Stimulated activated CD4-positive, alpha-beta T cell treated with anti-CD3 and anti-CD28 coated beads, Interleukin-4, amount 100 ng/mL, for 1 hour (primary cell): ENCODE measurements around the gene WDR5.

Source experiments
- DNase-seq: peaks from one replicate; pipeline ENCODE4 v3.0.0-alpha.2; 2020

Gene WDR5

GRCh38 chr9:134132208-134132870 lies 3.5 kb upstream of the WDR5 start:
- no peak for DNase-seq

DNA sequence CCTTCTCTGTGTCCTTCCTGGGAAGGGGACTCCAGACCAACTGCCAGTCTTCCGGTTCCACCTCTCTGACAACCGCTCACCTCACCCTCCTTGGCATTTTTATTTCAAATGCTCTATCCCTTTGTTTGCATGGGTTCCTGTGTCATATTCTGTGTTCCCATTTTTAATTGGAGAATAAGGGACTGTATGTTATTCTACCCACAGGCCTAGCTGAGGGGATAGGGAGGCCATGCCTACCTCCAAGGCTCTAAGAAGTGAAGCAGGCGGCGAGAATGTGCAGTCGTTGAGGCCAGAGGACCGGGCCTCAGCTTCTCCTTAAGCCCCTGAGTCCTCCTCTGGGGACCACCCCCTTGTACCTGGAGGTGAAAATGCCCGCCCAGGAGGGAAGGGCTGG lies 936 bp upstream of the WDR5 start:
- no peak for DNase-seq

DNA sequence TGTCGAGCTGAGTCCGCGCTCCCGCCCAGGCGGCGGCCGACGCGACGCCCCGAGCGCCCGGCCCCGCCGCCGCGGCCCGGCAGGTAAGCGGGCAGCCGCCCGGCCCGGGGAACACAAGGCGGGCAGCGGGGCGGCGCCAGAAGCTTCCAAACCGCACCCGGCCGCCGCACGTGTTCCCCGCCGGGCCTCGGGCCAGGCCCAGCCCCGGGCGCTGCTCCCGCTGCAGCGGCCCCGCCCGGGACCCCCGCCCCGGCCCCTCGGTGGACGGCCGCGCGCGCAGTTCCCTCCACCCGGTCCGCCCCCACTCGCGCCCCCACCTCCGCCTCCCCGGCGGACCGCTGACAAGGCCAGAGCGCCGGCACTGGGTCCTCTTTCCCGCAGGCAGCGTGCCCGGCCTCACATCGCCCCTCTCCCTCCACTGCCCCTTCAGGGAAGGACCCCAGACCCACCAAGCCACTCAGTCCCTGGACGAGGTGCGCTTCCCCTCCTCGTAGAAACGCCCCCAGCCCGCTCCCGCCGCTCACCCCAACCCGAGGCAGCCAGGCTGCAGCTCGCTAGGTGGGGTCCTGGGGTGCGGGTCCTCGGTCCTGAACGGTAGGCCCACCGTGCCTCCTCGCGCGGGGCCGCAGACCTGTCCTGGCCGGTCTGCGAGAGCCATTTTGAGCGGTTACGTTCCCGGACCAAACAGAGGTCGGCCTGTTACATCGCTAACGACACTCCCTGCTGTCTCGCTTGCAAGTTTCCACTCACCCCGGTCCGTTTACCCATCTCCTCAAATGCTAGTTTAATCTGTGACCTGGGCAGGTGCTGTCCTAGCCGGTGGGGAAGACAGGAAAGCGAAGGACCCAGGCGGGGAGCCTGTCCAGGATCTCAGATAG lies 475 bp downstream of the WDR5 start:
- DNase-seq, result peak; percentile 16

GRCh38 chr9:134136996-134137299 lies 1.1 kb downstream of the WDR5 start:
- no peak for DNase-seq

DNA sequence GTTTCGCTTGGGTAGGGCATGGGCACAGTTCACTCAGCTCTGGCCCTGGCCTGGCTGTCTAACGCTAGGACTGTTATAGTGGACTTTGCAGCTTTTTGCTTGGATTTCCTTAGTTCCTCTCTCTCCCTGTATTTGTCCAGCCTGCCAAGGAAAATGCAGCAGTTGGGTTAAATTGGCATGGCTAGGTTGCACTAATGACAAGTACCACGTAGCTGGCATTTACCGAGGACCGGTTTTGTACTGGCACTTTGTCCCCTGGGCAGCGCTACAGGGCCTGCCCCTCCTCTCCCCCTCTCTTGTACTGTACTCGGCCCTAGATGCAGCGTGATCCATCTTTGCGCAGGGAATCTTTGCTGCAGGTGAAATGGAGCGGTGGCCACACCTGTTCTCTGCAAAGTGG lies 2.4 kb downstream of the WDR5 start:
- no peak for DNase-seq

DNA sequence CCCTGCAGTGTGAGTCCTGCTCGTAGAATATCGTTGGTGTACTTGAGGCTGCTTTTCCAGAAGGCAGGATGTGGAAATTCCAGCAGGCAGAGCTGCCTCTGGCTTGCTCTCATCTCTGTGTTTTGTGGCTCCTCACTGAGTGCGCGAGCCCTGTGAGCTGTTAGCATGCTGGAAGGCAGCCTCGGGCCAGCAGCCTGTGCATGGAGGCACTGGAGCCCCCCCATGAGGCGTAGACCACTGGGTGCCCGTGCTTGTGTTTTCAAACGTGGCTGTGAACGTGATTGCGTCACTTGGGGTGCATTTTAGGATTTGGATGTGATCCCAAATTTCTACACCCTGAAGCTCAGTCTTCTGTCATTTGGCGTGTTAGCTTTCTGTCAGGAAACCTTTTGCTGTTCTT lies 3.2 kb downstream of the WDR5 start:
- DNase-seq, result no peak

GRCh38 chr9:134141906-134142305 lies 6.0 kb downstream of the WDR5 start:
- DNase-seq, result no peak

DNA sequence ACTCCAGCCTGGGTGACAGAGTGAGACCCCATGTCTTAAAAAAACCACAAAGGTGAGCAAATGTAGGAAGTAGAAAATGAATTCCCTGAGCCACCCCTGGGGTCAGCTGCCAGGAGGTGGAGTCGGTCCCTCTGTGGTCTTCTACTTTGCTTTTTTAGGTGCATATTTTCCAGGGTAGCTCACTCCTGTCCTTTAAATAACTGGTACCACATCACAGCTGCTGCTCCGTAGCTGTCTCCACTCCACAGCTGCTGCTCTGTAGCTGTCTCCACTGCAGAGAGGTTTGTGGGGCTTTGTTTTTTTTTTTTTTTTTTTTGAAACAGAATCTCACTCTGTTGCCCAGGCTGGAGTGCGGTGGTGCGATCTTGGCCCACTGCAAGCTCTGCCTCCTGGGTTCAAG lies 8.9 kb downstream of the WDR5 start:
- DNase-seq, result no peak

DNA sequence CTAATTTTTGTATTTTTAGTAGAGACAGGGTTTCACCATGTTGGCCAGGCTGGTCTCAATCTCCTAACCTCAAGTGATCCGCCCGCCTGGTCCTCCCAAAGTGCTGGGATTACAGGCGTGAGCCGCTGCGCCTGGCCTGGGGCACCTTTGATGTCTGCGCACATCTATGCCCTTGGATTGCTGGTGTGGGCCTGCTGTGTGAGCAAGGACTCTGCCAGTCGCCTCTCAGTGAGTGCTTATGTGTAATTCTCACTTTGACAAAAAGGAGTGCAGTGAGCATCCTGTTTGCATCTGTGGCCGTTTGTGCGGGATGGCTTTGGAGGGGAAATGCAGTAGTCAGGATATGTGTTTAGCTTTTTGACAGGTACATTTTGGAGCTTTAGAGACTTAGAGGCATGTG lies 9.4 kb downstream of the WDR5 start:
- DNase-seq, result no peak

DNA sequence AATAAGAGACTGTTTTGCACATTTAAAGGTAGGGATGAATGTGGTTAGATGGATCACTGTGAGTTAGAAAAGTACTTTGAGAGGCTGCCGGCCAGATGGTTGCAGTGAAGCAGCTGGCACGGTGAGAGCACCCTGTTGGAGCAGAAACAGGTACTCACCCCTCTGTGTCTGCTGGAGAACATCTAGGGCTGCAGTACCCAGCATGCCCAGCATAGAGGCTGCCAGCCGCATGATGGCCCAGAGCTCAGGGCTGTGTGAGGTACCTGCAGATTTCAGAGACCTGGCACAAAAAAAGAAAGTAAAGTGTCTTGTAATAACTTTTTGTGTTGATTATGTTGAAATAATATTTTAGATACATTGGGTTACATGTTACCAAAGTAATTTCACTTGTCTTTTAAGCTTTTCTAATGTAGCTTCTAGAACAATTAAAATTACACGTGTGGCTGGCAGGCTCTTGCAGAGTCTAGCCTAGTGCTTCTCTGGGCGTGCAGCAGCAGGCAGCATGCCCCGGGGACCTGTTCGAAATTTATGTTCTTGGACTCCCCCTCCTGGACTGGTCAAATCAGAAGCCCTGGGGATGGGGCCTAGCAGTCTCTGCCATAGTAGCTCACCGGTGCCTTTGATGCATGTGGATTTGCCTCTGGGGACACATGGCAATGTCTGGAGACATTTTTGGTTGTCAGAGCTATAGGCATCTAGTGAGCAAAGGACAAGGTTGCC lies 11.1 kb downstream of the WDR5 start:
- DNase-seq, result no peak

DNA sequence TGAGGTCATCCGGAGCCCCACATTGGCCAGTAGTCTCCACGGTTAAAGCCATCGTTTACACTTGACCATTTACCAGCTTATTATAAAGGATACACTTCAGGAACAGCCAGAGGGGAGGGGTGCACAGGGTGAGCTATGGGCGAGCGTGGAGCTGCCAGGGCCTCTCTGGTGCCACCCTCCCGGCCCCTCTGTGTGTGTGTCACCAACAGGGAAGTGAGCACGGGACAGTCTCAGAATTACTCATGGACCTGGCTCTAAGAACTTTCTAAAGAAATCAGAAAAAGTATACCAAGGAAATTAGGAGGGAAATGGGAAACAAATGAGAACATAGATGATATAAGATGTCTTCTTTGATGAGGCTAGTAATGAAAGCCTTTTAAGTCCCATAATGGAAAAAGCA lies 13.5 kb downstream of the WDR5 start:
- DNase-seq, result no peak

DNA sequence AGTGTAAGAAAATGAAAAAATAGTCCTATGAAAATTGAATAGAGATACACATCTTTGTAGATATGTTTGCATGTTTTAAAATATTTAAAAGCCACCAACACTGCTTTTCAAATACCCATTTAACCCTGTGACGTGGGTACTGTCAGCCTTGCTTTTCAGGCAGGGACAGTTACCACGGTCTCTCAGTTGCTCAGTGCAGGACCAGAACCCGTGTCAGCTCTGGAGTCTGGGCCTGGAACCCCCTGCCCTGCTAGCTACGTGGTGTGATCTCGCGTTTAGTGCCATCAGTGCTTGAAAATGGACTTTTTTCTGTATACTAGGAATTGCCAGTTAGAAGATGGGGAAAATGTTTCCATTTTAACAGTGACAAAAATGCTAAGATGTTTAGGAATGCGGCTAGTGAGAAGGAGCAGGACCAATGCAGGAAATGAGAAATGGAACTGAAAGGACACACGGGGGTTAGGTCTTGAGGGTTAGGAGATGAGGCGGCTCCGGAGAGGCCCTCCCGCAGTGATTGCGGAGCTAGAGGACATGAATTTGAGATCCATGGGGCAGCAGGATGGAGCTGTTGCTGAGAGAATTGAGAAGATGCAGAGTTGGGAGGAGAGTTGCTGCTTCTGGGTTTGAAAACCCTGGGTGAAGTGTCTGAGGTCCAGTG lies 14.8 kb downstream of the WDR5 start:
- DNase-seq, result no peak

DNA sequence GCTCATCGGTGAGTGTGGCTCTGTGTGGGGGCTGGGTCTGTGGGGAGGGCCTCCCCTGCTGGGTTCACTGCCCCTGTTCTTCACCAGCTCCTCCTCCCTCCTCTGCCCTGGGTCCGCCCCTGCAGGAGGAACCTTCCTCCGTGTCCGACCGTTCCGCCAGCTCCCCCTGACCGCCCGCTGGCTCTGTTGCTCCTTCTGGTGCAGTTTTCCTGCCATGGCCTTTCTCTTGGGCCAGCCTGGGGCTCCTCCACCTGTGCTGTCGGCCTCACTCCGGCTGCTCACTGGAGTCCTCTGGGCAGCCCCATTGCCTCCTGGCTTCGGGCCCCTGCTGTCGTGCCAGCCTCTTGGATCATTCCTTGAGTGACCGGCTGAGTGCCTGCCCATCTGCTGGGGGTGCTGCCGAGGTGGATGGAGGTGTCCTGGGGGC lies 16.2 kb downstream of the WDR5 start:
- no peak for DNase-seq

DNA sequence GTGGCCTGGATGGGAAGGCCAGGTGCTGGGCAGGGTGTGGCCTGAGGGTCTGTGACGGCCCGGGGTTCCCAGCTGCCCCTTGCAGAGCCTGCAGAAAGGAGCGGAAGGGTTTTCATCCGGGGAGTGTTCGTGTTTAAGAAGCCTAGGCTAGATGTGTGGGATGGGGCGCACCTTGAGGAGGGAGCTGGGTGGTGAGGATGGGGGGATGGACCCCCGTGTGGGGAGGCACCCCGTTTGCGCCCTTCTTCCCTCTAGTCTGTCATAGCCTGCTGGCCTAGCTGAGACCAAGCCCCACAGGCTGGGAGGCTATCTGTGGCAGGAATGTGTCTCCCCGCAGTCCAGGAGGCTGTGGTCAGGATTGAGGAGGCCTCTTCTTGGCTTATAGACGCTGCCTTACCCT lies 16.6 kb downstream of the WDR5 start:
- no peak for DNase-seq

GRCh38 chr9:134153450-134153849 lies 17.6 kb downstream of the WDR5 start:
- no peak for DNase-seq

DNA sequence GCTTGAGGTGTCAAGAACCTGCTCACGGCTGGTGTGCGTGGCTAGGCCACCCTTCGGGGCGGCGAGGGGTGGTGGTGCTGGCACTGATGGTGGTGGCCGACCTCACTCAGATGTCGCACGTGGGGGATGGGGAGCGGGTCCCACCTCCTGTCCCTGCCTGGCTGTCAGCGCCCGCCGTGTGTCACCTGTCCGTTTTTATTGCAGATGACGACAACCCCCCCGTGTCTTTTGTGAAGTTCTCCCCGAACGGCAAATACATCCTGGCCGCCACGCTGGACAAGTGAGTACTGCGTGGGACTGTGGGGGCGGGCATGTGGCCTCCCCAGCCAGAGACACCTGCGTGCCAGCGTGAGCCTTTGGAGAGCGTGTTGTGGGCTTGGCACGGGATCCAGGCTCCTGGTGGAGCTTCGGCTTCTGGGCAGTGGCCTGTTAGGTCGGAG lies 18.4 kb downstream of the WDR5 start:
- no peak for DNase-seq

GRCh38 chr9:134155812-134156377 lies 20.0 kb downstream of the WDR5 start:
- no peak for DNase-seq

GRCh38 chr9:134156564-134157377 lies 20.9 kb downstream of the WDR5 start:
- no peak for DNase-seq

DNA sequence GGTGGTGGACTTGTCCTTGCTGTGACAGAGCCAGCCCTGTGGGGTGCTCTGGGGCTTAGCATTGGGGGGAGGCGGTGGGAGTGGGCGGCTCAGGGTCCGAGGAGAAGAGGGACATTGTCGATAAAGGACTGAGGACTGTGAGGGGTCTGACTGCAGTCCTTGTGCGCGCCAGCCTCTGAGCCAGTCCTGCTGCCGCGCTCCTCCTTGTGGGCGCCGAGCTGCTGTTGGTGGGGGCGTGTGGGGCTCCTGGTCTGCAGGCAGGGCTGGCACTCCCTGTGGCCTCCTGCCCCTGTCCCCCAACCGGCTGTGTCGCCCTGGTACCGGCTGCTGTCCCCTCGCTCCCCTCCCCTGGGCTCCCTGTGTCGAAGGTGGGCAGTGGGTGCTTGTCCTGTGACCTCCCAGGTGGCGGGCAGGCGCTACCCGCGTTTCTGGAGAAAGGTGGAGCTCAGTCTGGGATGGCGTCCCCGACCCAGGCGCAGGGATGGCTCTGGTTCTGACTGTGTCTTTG lies 21.6 kb downstream of the WDR5 start:
- DNase-seq, result no peak

GRCh38 chr9:134158242-134158641 lies 22.4 kb downstream of the WDR5 start:
- DNase-seq, result no peak

DNA sequence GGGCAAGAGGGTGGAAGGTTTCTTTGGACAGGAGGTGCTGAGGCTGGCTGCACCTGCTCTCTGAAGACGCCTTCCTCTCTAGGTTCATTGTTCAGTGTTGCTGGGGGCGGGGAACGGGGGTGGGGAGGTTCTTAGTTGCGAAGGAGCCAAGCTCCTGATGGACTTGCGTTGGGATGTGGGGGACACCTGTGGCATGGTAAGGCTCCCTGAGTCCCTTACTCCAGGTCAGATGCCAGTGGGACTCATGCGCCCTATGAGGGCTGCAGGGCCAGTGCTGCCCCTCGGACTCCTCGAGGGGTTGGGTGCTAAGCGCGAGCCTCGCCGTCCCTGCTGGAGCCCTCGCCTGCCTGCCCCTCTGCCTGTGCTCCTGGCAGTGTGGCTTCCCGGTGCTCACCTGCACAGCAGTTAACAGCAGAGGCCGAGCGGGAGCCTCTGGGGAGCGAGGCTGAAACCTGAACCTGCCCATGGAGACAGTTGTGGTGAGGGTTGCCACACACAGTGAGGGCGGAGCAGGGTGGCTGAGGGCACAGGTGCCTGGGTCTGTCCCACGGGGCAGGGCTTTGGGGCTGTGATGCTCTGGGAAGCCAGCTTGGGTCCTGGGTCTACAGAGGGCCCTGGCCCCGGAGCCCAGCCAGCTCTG lies 23.0 kb downstream of the WDR5 start:
- DNase-seq, result no peak
